Activated effector memory CD4-positive, alpha-beta T cell treated with anti-CD3 and anti-CD28 coated beads, Interleukin-2, amount 50 U/mL, for 16 hours (primary cell): ENCODE results near the gene ZMAT3.
"Not testable (repeated sequence)": the region's sequence is repeated elsewhere in the genome, so short reads cannot be mapped to it uniquely, and the experiment has no call there.

Source experiments
- DNase-seq: peaks from one replicate; pipeline ENCODE4 v3.0.0-alpha.2; 2020

Gene ZMAT3

GRCh38 chr3:179067839-179068238, 3.8 kb downstream of the ZMAT3 start:
- no peak for DNase-seq

- DNase-seq: no peak
These were observed 4.3 kb downstream of the ZMAT3 start for GRCh38 chr3:179067291-179067690.

GRCh38 chr3:179063945-179064560, 7.6 kb downstream of the ZMAT3 start:
- no peak for DNase-seq

GRCh38 chr3:179056326-179056725, 15.3 kb downstream of the ZMAT3 start:
- DNase-seq: no peak

GRCh38 chr3:179054565-179054964, 17.0 kb downstream of the ZMAT3 start:
- not testable (repeated sequence) for DNase-seq

- DNase-seq: no peak
These were observed 24.9 kb downstream of the ZMAT3 start for GRCh38 chr3:179046497-179047353.

GRCh38 chr3:179045719-179046402, 25.7 kb downstream of the ZMAT3 start:
- no peak for DNase-seq

GRCh38 chr3:179038899-179039251, 32.7 kb downstream of the ZMAT3 start:
- not testable (repeated sequence) for DNase-seq

GRCh38 chr3:179038216-179038898, 33.3 kb downstream of the ZMAT3 start:
- DNase-seq: no peak

GRCh38 chr3:179037351-179037750, 34.3 kb downstream of the ZMAT3 start:
- peak; percentile 81 for DNase-seq

- DNase-seq: no peak
These were observed 34.8 kb downstream of the ZMAT3 start for GRCh38 chr3:179036626-179037300.

- no peak for DNase-seq
These were observed 35.4 kb downstream of the ZMAT3 start for GRCh38 chr3:179036226-179036625.

- DNase-seq: no peak
These were observed 36.4 kb downstream of the ZMAT3 start for GRCh38 chr3:179035232-179035631.

GRCh38 chr3:179033304-179033657, 38.3 kb downstream of the ZMAT3 start:
- DNase-seq: not testable (repeated sequence)

GRCh38 chr3:179032454-179033303, 38.9 kb downstream of the ZMAT3 start:
- DNase-seq: not testable (repeated sequence)

- no peak for DNase-seq
These were observed 42.5 kb downstream of the ZMAT3 start for GRCh38 chr3:179029096-179029495.

- DNase-seq: no peak
These were observed 43.2 kb downstream of the ZMAT3 start for GRCh38 chr3:179028408-179028807.

- no peak for DNase-seq
These were observed 44.2 kb downstream of the ZMAT3 start for GRCh38 chr3:179027326-179027900.

GRCh38 chr3:179026636-179027035, 45.0 kb downstream of the ZMAT3 start:
- no peak for DNase-seq

- no peak for DNase-seq
These were observed 50.3 kb downstream of the ZMAT3 start for GRCh38 chr3:179021119-179021903.

GRCh38 chr3:179020112-179020511, 51.5 kb downstream of the ZMAT3 start:
- DNase-seq: no peak
